ENCODE results near the gene TOB1. TPM values are rescaled to one million over a fixed set of nuclear protein-coding genes. Genes with fewer than 3 reads are reported as not detected.
A peak's percentile ranks its signal among the peaks of the same experiment; 100 is the strongest.

The TOB1 gene
- total and polyA plus RNA-seq, 12 donors: 15.6 to 134 (median 97.8) TPM

DNA sequence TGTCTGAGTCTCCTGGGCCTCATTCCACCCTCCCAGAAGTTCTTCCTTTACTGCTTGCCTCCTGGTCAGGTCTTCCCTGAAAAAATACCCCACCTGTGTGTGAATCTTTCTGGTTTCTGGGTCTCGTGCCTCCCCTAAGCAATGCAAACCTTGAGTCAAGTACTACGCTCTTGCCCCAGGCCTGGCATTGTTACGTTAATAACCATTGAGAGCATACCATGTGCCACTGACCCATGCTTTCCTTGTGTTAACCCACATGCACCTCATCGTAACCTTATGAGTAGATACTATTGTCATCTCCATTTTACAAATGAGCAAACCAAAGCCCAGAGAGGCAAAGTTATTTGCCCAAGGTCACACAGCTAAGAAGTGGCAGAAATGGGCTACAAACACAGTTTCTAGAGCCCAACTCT is 25.4 kb upstream of the TOB1 start:
- ATAC-seq (no peak), DNase-seq (no peak)
- intact Hi-C loops (cut with DNase I): no loop called here
- no peaks in the 10 kb centered on the region for H3K36me3 ChIP-seq
- TF ChIP-seq, protein P1, sequence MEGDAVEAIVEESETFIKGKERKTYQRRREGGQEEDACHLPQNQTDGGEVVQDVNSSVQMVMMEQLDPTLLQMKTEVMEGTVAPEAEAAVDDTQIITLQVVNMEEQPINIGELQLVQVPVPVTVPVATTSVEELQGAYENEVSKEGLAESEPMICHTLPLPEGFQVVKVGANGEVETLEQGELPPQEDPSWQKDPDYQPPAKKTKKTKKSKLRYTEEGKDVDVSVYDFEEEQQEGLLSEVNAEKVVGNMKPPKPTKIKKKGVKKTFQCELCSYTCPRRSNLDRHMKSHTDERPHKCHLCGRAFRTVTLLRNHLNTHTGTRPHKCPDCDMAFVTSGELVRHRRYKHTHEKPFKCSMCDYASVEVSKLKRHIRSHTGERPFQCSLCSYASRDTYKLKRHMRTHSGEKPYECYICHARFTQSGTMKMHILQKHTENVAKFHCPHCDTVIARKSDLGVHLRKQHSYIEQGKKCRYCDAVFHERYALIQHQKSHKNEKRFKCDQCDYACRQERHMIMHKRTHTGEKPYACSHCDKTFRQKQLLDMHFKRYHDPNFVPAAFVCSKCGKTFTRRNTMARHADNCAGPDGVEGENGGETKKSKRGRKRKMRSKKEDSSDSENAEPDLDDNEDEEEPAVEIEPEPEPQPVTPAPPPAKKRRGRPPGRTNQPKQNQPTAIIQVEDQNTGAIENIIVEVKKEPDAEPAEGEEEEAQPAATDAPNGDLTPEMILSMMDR (IDR thresholded peaks at IDR 0.05): no peak
- H3K4me1 ChIP-seq: peaks cover 0 to 10% (median 0%) of the 10 kb centered on the region in 9 donors
- 94 to 95% methylated on average over 4 of the region's 4 CpGs for WGBS, 2 donors
- no peaks in the 10 kb centered on the region for H3K9me3 ChIP-seq
- H3K27ac ChIP-seq: no peak overlapping the region
- H3K27me3 ChIP-seq: no peaks in the 10 kb centered on the region
- no peak overlapping the region for H3K4me3 ChIP-seq

DNA sequence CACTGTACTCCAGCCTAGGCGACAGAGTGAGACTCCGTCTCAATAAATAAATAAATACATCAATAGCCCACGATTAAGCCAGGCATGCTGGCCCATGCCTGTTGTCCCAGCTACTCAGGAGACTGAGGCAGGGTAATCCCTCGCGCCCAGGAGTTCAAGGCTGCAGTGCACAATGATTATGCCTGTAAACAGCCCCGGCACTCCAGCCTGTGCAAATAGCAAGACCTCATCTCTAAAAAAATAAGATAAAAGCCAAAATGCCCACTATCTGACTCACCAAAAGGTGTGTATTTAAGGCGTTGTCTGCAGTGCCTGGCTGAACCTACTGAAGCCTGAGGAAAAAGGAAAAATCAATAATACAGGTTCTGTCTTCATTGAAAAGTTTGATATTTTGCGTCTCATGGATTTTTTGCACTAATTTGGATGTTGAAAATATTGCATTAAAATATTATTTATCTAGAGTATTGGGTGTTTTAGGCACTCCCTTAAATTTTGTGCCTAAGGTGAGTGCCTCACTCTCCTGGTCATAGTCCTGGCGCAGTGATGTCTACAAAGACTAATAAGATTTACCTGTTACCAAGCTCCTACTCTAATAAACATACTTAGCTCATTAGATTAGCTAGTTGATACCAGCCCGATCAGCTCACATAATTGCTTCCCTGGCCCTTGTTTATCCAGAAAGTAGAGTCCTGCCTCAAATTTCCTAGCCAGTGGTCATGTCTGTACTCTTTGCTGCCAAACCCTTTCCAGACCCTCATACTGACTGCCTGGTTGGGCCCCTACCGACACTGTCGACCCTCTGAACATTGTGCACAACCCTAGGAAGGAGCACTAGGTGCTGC is 24.7 kb upstream of the TOB1 start:
- intact Hi-C loops (cut with DNase I): no loop called here
- no peaks in the 10 kb centered on the region for H3K36me3 ChIP-seq
- TF ChIP-seq, protein P1 (IDR thresholded peaks at IDR 0.05): no peak
- H3K9me3 ChIP-seq: no peaks in the 10 kb centered on the region
- no peak overlapping the region for H3K27ac ChIP-seq
- ATAC-seq: no peak
- no peak overlapping the region for H3K4me3 ChIP-seq
- no peaks in the 10 kb centered on the region for H3K27me3 ChIP-seq
- WGBS, 2 donors: 88 to 90% methylated on average over 12 of the region's 12 CpGs
- DNase-seq: no peak
- peaks cover 0 to 10% (median 0%) of the 10 kb centered on the region in 9 donors for H3K4me1 ChIP-seq

DNA sequence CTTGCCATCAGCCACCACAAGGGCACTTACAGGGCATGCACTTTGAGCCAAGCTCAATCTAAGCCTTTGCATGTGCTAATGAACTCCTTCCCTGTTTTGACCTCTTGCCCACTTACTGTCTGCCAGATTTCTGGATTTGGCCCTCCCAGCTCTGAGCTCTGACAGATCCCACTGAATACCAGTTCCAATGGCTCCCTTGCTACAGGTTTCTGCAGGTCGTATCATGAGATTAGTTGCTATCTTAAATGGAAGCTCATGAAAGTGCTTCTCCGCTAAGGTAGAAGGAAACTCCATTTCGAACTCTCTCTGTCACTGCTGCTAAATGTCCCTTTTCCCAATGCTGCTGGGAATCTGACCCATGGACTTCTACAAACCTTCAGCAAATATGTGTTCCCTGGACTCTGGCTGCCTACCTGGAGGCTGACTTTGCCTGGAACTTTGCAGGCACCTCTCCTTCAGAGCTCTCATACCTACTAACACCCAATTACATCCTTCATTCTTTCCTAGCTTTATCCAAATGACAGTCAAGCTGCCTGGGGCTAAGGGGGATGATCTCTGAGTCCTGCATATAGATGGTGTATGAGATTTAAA is 23.5 kb upstream of the TOB1 start:
- intact Hi-C loops (cut with DNase I): no loop called here
- TF ChIP-seq, protein P1 (IDR thresholded peaks at IDR 0.05): no peak
- Histone ChIP-seq H3K4me1 (peaks cover 0 to 14% (median 3%) of the 10 kb centered on the region in 9 donors), H3K9me3 (no peaks in the 10 kb centered on the region), H3K27ac (peak overlapping the region in 8 of 10 donors; percentile 9 to 67 (median 38)), H3K27me3 (no peaks in the 10 kb centered on the region), H3K36me3 (no peaks in the 10 kb centered on the region), H3K4me3 (no peak overlapping the region)
- DNase-seq (no peak), ATAC-seq (peak in 6 of 8 donors; percentile 43 to 75 (median 64))
- 65 to 66% methylated on average over 3 of the region's 3 CpGs for WGBS, 2 donors

DNA sequence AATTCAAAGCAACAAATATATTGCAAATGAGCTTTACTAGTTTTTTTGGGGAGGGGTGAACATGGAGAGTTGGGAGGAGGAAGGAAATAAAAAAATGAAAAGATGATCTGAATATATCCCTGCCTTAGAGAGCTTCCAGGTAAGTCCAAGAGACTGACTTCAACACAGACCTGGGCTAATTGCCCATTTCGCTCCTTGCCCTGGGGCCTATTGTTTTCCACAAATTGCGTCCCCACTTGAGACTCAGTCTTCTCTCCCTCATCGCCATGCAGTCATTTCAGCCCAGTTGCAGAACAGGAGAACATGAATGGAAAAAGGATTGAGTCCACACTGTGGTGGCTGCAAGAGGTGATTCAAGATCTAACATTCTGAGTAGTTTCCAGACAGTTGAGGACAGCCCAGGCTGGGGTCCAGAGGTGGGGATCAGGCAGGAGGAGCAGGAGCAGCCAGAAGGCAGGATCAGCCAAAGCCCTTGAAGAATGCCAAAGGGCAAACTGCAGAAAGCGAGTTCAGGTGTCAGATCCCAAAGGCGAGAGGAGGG is 21.6 kb upstream of the TOB1 start:
- H3K36me3 ChIP-seq: no peaks in the 10 kb centered on the region
- H3K4me1 ChIP-seq: peaks cover 0 to 25% (median 7%) of the 10 kb centered on the region in 9 donors
- no peaks in the 10 kb centered on the region for H3K9me3 ChIP-seq
- WGBS, 2 donors: 93 to 94% methylated on average over 5 of the region's 5 CpGs
- TF ChIP-seq, protein P1 (IDR thresholded peaks at IDR 0.05): no peak
- no peak for ATAC-seq
- no peak for DNase-seq
- H3K4me3 ChIP-seq: no peak overlapping the region
- H3K27ac ChIP-seq: no peak overlapping the region
- intact Hi-C loops (cut with DNase I): no loop called here
- H3K27me3 ChIP-seq: no peaks in the 10 kb centered on the region

All from heart right ventricle (tissue), 16 donors.